Uterus (tissue), 4 donors: ENCODE measurements around the gene FAM227B. TPM values are rescaled to one million over a fixed set of nuclear protein-coding genes. Genes with fewer than 3 reads are reported as not detected.

ENCODE experiments used
- DNase-seq, 2 donors: peaks; one replicate each; pipeline ENCODE4 v3.0.0-alpha.2; 2019 to 2020
- H3K27ac ChIP-seq, 2 donors: fragments of 200-600 bp; sonication (generic); 1 replicate in 1 of 2; 2 replicates in 1 of 2; pipeline ENCODE4 v1.5.1; 2016 to 2018
- H3K27me3 ChIP-seq, 2 donors: fragments of 200-600 bp; sonication (generic); one replicate each; pipeline ENCODE4 v1.5.1; 2018 to 2019; ENCODE audit warnings: control low read depth in 1 of 2
- H3K36me3 ChIP-seq, 2 donors: fragments of 200-600 bp; sonication (generic); one replicate each; pipeline ENCODE4 v1.5.1; 2019; ENCODE audit warnings: control low read depth in 1 of 2
- H3K4me1 ChIP-seq, 2 donors: fragments of 200-600 bp; sonication (generic); one replicate each; pipeline ENCODE4 v1.5.1; 2018 to 2019; ENCODE audit warnings: control low read depth in 1 of 2
- H3K4me3 ChIP-seq, 2 donors: fragments of 200-600 bp; sonication (generic); 1 replicate in 1 of 2; 2 replicates in 1 of 2; pipeline ENCODE4 v1.5.1; 2018 to 2019; ENCODE audit warnings: mild to moderate bottlenecking in 1 of 2
- H3K9me3 ChIP-seq, 2 donors: fragments of 200-600 bp; sonication (generic); one replicate each; pipeline ENCODE4 v1.5.1; 2019; ENCODE audit warnings: control low read depth in 1 of 2
- CTCF ChIP-seq, 4 experiments: fragments of 200-600 bp in 2 of 4; fragments of 450-650 bp in 2 of 4; sonication (generic) in 2 of 4; IDR thresholded peaks; one replicate each; pipeline ENCODE4 v1.5.1; 2016 to 2019; ENCODE audit warnings: antibody characterized with exemption in 4 of 4, mild to moderate bottlenecking in 2 of 4, moderate library complexity in 1 of 4
- POLR2A ChIP-seq, 2 donors: fragments of 450-650 bp; IDR thresholded peaks; one replicate each; pipeline ENCODE4 v1.6.1; 2016; ENCODE audit warnings: antibody characterized with exemption in 2 of 2, mild to moderate bottlenecking in 1 of 2, moderate library complexity in 1 of 2
- intact Hi-C: fragments of 100-400 bp; cut with DNase I; formaldehyde crosslinking; loops from one replicate; pipeline ENCODE4 v1.15.1; 2023; ENCODE audit warnings: low total_unique reads
- total RNA-seq, 4 donors: library from RNA; depleted of rRNA in 3 of 4; stranded (reverse); fragments of >200 nt in 3 of 4; gene quantifications; one replicate each; pipeline versions ENCODE4 v1.1.0 to v1.2.4, GENCODE V29; 2014 to 2023
- donor health status: DM: yes; HTN: yes; CAD: no.

Gene FAM227B
- total RNA-seq, 4 donors from 2014 or later, result 2.6 to 15.7 (median 9.9) TPM

DNA sequence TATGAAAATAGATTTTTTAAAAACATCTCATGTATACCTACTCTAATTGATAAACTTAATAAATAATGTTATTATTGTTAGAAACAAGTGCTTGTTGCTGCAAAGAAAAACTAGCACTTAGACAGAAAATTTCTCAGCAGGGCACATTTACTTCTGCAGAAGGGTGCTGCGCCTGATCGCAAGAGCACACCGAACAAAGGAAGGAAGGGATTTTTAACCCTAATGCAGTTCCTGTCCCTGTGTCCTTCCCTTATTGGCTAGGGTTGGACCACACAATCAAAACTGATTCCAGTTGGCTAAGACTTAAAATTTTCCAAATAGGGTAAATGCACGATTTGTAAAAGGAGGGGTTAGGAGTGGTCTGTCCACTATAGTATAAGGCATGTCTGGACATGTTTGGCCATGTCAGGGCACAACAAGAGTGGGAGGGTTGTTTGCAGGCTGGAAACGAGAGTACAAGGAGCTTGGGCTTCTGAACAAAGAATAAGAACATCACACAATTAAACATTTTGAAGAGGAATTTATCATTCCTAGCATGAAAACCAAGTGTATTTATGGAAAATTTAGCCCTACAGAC, 4.9 kb upstream of the FAM227B start:
- no peak for DNase-seq
- Histone ChIP-seq H3K36me3 (no peaks in the 10 kb centered on the region), H3K9me3 (peaks cover 0 to 6% of the 10 kb centered on the region in 2 donors), H3K27me3 (no peaks in the 10 kb centered on the region), H3K27ac (no peak overlapping the region), H3K4me3 (no peak overlapping the region), H3K4me1 (no peaks in the 10 kb centered on the region)
- TF ChIP-seq POLR2A (IDR thresholded peaks at IDR 0.05), result no peak
- TF ChIP-seq CTCF (IDR thresholded peaks at IDR 0.05), result no peak
- intact Hi-C loops, result no loop called here

GRCh38 chr15:49624056-49624455, 3.4 kb upstream of the FAM227B start:
- intact Hi-C loops, result no loop called here
- DNase-seq, result no peak
- Histone ChIP-seq H3K36me3 (no peaks in the 10 kb centered on the region), H3K4me3 (no peak overlapping the region), H3K27me3 (no peaks in the 10 kb centered on the region), H3K4me1 (no peaks in the 10 kb centered on the region), H3K27ac (peak overlapping the region in 1 of 2 donors; percentile 22), H3K9me3 (peaks cover 0 to 6% of the 10 kb centered on the region in 2 donors)
- TF ChIP-seq POLR2A (IDR thresholded peaks at IDR 0.05), result no peak
- TF ChIP-seq CTCF (IDR thresholded peaks at IDR 0.05), result no peak

DNA sequence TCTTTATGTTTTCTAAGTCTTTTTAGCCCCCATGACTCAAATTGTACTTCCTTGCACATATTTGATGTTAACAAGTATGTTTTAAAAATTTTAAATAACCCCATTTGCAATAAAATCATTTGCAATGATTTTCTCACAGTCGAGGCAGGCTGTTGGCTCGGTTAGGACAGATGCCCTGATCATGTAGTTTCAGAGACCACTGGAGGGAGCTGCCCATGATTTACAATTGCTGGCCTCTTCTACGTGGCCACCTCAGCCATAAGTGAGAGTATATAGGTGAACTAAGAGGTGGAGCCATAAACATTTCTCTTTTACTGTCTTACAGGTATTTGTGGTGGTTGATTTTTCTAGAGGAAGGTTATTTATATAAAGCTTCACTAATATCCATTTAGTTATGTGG, 1.9 kb upstream of the FAM227B start:
- no peaks in the 10 kb centered on the region for H3K36me3 ChIP-seq
- H3K4me1 ChIP-seq, result no peaks in the 10 kb centered on the region
- no peak for DNase-seq
- peaks cover 0 to 6% of the 10 kb centered on the region in 2 donors for H3K9me3 ChIP-seq
- no peaks in the 10 kb centered on the region for H3K27me3 ChIP-seq
- H3K27ac ChIP-seq, result peak overlapping the region; percentile 95 to 96
- H3K4me3 ChIP-seq, result peak overlapping the region in 1 of 2 donors; percentile 78
- intact Hi-C loops, result no loop called here
- no peak for TF ChIP-seq CTCF (IDR thresholded peaks at IDR 0.05)
- TF ChIP-seq POLR2A (IDR thresholded peaks at IDR 0.05), result no peak

DNA sequence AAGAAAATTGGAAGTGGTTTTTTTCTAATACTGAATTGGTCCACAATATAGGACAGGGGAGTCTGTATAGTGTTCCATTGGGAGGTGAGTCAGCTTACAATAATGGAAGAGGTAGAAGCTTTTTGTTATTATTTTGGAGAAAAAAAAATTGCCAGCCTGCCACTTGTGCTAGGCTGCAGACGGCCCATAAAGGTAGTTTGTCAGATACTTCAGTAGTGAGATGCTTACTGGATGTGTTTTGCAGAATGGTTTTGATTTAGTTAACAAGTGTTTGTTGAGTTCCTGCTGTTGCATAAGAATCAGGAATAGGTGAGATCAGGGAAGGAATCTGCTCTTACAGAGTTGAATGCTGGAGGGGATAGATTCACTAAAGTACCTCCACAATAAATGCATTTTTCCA, 1.3 kb upstream of the FAM227B start:
- intact Hi-C loops, result no loop called here
- DNase-seq, result no peak
- no peaks in the 10 kb centered on the region for H3K36me3 ChIP-seq

More for the DNA sequence above, 1.3 kb upstream of the FAM227B start:
- Histone ChIP-seq H3K27me3 (no peaks in the 10 kb centered on the region), H3K4me1 (no peaks in the 10 kb centered on the region), H3K27ac (peak overlapping the region; percentile 95 to 96), H3K9me3 (peaks cover 0 to 6% of the 10 kb centered on the region in 2 donors), H3K4me3 (peak overlapping the region; percentile 77 to 78)
- no peak for TF ChIP-seq CTCF (IDR thresholded peaks at IDR 0.05)
- TF ChIP-seq POLR2A (IDR thresholded peaks at IDR 0.05), result no peak
